Measurements from ENCODE around the gene NME1.

DNA sequence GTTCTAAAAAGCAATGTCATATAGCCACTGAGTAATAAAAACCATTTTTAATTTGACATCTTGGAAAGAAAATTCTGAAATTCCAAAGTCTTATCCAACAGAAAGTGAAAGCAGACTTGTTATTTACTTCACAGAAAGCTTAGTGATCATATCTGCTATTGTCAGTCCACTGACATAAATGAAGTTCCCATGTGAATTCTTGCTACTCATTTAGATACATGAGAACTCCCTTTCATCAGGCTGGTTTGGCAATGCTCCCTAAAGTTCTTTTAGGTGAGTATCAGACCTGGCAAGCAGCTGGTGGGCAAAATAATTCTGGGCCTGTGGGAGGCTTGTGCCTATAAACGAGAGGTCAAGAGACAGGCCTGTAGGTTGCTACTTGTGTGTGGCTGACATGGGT, 36.3 kb downstream of the NME1 start:
- TF ChIP-seq, protein P1, sequence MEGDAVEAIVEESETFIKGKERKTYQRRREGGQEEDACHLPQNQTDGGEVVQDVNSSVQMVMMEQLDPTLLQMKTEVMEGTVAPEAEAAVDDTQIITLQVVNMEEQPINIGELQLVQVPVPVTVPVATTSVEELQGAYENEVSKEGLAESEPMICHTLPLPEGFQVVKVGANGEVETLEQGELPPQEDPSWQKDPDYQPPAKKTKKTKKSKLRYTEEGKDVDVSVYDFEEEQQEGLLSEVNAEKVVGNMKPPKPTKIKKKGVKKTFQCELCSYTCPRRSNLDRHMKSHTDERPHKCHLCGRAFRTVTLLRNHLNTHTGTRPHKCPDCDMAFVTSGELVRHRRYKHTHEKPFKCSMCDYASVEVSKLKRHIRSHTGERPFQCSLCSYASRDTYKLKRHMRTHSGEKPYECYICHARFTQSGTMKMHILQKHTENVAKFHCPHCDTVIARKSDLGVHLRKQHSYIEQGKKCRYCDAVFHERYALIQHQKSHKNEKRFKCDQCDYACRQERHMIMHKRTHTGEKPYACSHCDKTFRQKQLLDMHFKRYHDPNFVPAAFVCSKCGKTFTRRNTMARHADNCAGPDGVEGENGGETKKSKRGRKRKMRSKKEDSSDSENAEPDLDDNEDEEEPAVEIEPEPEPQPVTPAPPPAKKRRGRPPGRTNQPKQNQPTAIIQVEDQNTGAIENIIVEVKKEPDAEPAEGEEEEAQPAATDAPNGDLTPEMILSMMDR (IDR thresholded peaks at IDR 0.05) = no peak
- no peak for TF ChIP-seq ZNF302 (CRISPR knock-in tag; IDR thresholded peaks at IDR 0.05)
- TF ChIP-seq RARB (CRISPR knock-in tag; IDR thresholded peaks at IDR 0.05) = no peak
- no peak for TF ChIP-seq NPAS2 (CRISPR knock-in tag; IDR thresholded peaks at IDR 0.05; ENCODE audit: borderline replicate concordance)
- no peak for TF ChIP-seq CEBPB (IDR thresholded peaks at IDR 0.05)
- no peak for TF ChIP-seq RAD21 (conservative IDR thresholded peaks at IDR 0.05 in 1 of 2, IDR thresholded peaks at IDR 0.05 in 1 of 2)
- no peak for TF ChIP-seq POLR2A (IDR thresholded peaks at IDR 0.05; ENCODE audit: low read length)
- no peak for TF ChIP-seq FOSL2 (IDR thresholded peaks at IDR 0.05)
- no peak for TF ChIP-seq FOSL2 (CRISPR knock-in tag; IDR thresholded peaks at IDR 0.05)
- no peak for TF ChIP-seq POLR2AphosphoS2 (conservative IDR thresholded peaks at IDR 0.05; ENCODE audit: low read length)
